Omental fat pad (tissue), 4 donors: ENCODE measurements around the gene DAZAP1. TPM values are rescaled to one million over a fixed set of nuclear protein-coding genes. Genes with fewer than 3 reads are reported as not detected.

ENCODE experiments used
- ATAC-seq: fragments of 150-250 bp; one replicate; pipeline ENCODE4 v1.9.1; 2016; ENCODE audit warnings: mild to moderate bottlenecking, moderate library complexity; ENCODE audit not compliant: low FRiP score
- DNase-seq: peaks from one replicate; pipeline ENCODE4 v3.0.0-alpha.2; 2019; ENCODE audit warnings: low spot score
- CTCF ChIP-seq, 3 donors: fragments of 450-650 bp; IDR thresholded peaks; one replicate each; pipeline ENCODE4 v1.5.1; 2016 to 2017; ENCODE audit warnings: antibody characterized with exemption in 3 of 3, mild to moderate bottlenecking in 3 of 3, moderate library complexity in 2 of 3
- total RNA-seq, 4 donors: library from RNA; depleted of rRNA; stranded (reverse); fragments of >200 nt; gene quantifications; one replicate each; pipeline ENCODE4 v1.1.0, GENCODE V29; 2016

The DAZAP1 gene
- total RNA-seq, 4 donors from 2014 or later, result 47.3 to 55.7 (median 51.1) TPM

- no peak for ATAC-seq
- no peak for TF ChIP-seq CTCF (IDR thresholded peaks at IDR 0.05)
- no peak for DNase-seq
These were observed 2.9 kb downstream of the DAZAP1 start for GRCh38 chr19:1410136-1410786.

GRCh38 chr19:1410789-1411188 lies 3.4 kb downstream of the DAZAP1 start:
- DNase-seq, result no peak
- no peak for ATAC-seq
- no peak for TF ChIP-seq CTCF (IDR thresholded peaks at IDR 0.05)

- DNase-seq (no peak), ATAC-seq (no peak)
- TF ChIP-seq CTCF (IDR thresholded peaks at IDR 0.05), result no peak
These were observed 4.1 kb downstream of the DAZAP1 start for GRCh38 chr19:1411255-1412191.

- TF ChIP-seq CTCF (IDR thresholded peaks at IDR 0.05), result no peak
- DNase-seq, result no peak
- no peak for ATAC-seq
These were observed 5.0 kb downstream of the DAZAP1 start for GRCh38 chr19:1412323-1412923.

GRCh38 chr19:1412995-1413800 lies 5.8 kb downstream of the DAZAP1 start:
- ATAC-seq, result no peak
- DNase-seq, result no peak

More at GRCh38 chr19:1412995-1413800, 5.8 kb downstream of the DAZAP1 start:
- TF ChIP-seq CTCF (IDR thresholded peaks at IDR 0.05), result no peak
